NCI-H2107 treated with DMSO at 0.1 percent for 48 hours (cell line): ENCODE measurements around the gene NPSR1.

ENCODE experiments used
- DNase-seq: peaks from one replicate; lab custom pipeline; 2025; ENCODE audit not compliant: unreplicated experiment; lab: John Stamatoyannopoulos, UW

Gene NPSR1

GRCh38 chr7:34720289-34720688, 62.3 kb downstream of the NPSR1 start:
- no peak for DNase-seq

- no peak for DNase-seq
Observed at GRCh38 chr7:34723338-34723737, 65.3 kb downstream of the NPSR1 start.

- no peak for DNase-seq
Observed at GRCh38 chr7:34723866-34724490, 66.0 kb downstream of the NPSR1 start.

GRCh38 chr7:34726221-34726620, 68.2 kb downstream of the NPSR1 start:
- no peak for DNase-seq

GRCh38 chr7:34727464-34727995, 69.5 kb downstream of the NPSR1 start:
- DNase-seq = peak; percentile 5

- no peak for DNase-seq
Observed at GRCh38 chr7:34728156-34728555, 70.1 kb downstream of the NPSR1 start.

GRCh38 chr7:34734771-34735170, 76.8 kb downstream of the NPSR1 start:
- DNase-seq = no peak

- no peak for DNase-seq
Observed at GRCh38 chr7:34735526-34735925, 77.5 kb downstream of the NPSR1 start.

- DNase-seq = no peak
Observed at GRCh38 chr7:34739651-34740300, 81.8 kb downstream of the NPSR1 start.

- DNase-seq = no peak
Observed at GRCh38 chr7:34740840-34741239, 82.8 kb downstream of the NPSR1 start.

GRCh38 chr7:34747176-34747781, 89.3 kb downstream of the NPSR1 start:
- DNase-seq = no peak

- DNase-seq = peak; percentile 1
Observed at GRCh38 chr7:34747867-34748727, 90.1 kb downstream of the NPSR1 start.

GRCh38 chr7:34748728-34749089, 90.7 kb downstream of the NPSR1 start:
- no peak for DNase-seq

GRCh38 chr7:34749446-34749845, 91.4 kb downstream of the NPSR1 start:
- no peak for DNase-seq

- DNase-seq = no peak
Observed at GRCh38 chr7:34750209-34750608, 92.2 kb downstream of the NPSR1 start.

- no peak for DNase-seq
Observed at GRCh38 chr7:34750636-34751035, 92.6 kb downstream of the NPSR1 start.

- no peak for DNase-seq
Observed at GRCh38 chr7:34751725-34752643, 94.0 kb downstream of the NPSR1 start.

- no peak for DNase-seq
Observed at GRCh38 chr7:34752929-34753328, 94.9 kb downstream of the NPSR1 start.

GRCh38 chr7:34755008-34755407, 97.0 kb downstream of the NPSR1 start:
- no peak for DNase-seq

GRCh38 chr7:34756025-34756437, 98.0 kb downstream of the NPSR1 start:
- DNase-seq = no peak
